Epidermal melanocyte (primary cell): ENCODE measurements around the gene C16orf86.
"Not testable (repeated sequence)": the region's sequence is repeated elsewhere in the genome, so short reads cannot be mapped to it uniquely, and the experiment has no call there.

ENCODE experiments used
- DNase-seq: peaks from one replicate; pipeline ENCODE4 v3.0.0; 2011; ENCODE audit warnings: low spot score; ENCODE audit not compliant: insufficient read length

C16orf86 gene

DNA sequence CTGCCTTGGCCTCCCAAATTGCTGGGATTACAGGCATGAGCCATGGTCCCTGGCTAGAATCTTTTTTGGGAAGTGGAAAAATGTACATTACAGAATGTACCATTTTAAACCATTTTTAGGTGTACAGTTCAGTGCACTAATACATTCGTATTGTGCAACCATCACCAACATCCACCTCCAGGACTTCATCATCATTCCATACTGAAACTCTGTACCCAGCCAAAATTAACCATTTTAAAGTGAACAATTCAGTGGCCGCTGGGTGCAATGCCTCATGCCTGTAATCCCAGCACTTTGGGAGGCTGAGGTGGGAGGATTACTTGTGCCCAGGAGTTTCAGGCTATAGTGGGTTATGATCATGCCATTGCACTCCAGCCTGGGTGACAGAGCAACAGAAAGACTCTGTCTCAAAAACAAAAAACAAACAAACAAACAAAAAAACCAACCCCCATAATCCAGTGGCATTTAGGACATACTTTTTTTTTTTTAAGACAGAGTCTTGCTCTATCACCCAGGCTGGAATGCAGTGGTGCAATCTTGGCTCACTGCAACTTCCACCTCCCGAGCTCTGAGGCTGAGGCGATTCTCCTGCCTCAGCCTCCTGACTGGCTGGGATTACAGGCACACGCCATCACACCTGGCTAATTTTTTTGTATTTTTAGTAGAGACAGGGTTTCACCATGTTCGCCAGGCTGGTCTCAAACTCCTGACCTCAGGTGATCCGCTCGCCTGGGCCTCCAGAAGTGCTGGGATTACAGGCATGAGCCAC, 27.1 kb downstream of the C16orf86 start:
- not testable (repeated sequence) for DNase-seq

DNA sequence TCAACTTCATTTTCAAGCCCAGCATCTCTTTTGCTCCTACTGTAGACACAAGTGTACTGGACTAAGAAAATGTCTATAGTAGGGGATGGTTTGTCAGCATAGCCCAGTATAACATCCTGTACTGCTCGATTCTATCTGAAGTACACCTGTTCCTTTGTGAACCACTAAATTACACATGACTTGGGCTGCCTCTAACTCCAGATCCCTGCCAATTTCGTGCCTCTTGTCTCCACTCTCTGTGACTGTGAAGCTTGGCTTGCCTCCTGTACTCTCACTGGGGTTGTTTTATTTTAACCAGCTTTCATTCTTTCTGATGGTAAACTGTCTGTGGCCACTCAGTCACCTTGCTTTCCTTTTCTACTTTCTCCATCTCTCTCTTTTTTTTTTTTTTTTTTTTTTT, 28.0 kb downstream of the C16orf86 start:
- DNase-seq = no peak

DNA sequence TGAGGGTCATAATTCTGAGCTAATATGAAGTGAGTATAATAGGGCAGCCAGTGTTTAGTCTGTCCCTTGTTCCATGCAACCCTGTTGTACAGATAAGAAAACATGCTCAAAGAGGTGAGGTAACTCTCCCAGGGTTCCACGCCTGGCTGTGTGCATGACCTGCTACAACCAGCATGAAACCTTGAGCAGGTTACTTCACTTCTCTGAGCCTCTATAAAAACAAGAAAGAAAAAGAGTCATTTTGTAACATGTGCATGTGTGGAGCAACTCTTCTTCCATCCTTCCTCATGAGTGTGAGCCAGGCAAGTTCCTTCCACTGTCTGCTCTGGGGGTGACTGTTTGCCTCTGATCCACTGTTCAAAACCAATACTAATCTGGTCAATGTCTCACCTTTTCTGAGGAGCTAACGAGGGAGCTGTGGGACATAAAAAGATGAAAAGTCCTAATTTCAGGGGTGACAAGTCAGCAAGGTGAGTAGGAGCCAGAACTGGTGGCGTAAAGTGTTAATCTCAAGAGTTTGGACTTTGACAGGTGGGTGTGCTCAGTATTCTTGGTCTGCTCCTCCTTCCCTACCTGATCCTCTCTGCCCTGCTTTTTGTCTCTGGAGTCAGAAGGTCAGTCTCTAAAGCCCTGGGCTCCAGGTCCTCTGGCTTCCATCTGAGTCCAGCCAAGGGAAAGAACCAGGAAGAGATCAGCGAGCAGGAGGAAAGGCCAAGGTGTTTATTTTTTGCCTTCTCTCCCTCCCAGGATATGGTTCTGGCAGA, 31.0 kb downstream of the C16orf86 start:
- no peak for DNase-seq

DNA sequence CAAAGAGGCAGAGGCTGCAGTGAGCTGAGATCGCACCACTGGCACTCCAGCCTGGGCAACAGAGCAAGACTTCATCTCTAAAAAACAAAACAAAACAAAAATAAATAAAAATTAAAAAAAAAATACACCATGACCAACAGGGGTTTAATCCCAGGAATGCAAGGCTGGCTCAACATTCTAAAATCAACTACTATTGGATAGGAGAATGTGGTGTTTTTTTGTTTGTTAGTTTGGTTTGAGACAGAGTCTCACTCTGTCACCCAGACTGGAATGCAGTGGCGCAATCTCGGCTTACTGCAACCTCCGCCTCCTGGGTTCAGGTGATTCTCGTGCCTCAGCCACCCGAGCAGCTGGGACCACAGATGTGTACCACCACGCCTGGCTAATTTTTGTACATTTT, 32.7 kb downstream of the C16orf86 start:
- DNase-seq = no peak

DNA sequence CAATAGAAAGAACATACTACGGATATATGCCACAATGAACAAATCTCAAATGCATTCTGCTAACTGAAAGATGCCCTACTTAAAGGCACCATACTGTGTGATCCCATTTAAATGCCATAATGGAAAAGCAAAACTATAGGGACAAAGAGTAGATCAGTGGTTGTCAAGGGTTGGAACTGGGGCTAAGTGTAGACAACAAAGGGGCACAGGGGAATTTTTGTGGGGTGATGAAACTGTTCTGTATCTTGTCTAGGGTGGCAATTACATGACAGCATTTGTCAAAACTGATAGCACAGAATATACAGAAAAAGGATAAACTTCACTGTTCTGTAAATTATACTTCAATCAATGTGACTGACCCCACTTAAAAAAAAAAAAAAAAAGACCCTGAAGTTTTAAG, 34.8 kb downstream of the C16orf86 start:
- no peak for DNase-seq

DNA sequence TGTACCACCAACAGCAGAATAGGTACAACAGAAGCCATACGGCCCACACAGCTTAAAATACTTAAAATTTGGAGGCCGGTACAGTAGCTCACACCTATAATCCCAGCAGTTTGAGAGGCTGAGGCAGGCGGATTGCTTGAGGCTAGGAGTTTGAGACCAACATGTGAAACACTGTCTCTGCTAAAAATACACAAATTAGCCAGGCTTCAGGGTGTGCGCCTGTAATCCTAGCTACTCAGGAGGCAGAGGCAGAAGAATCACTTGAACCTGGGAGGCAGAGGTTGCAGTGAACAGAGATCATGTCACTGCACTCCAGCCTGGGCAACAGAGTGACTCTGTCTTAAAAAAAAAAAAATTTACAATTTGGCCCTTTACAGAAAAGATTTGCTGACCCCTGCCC, 35.5 kb downstream of the C16orf86 start:
- DNase-seq = no peak

DNA sequence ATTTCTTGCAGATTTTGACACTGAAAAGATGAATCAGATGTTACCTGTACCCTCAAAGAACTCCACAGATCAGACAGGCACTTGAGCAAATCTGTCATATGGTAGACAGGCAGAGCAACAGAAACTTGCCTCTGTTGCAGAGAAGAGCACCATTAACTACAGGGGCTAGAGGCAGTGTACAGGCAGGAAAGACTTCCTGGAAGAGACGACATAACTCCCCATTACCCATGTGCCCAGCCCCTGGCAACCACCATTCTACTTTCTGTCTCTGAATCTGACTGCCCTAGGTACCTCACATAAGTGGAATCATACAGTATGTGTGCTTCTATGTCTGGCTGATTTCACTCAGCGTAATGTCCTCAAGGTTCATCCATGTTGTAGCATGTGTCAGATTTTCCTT, 37.0 kb downstream of the C16orf86 start:
- DNase-seq = no peak

DNA sequence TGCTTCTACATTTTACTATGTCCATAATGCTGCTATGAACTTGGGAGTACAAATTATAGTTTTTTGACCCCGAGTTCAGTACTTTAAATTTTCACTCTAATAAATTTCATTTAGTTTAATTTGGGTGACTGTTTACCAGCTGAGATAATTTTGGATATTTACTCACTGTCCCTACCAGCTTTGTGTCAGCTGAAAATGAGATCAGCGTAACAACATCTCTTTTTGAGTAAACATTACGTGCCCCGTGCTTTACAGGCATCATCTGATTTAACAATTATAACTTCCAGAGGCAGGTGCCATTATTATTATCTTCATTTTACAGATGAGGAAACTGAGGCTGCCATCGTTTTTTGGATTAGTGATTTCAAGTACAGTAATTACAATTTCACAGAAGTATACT, 37.5 kb downstream of the C16orf86 start:
- DNase-seq = no peak

DNA sequence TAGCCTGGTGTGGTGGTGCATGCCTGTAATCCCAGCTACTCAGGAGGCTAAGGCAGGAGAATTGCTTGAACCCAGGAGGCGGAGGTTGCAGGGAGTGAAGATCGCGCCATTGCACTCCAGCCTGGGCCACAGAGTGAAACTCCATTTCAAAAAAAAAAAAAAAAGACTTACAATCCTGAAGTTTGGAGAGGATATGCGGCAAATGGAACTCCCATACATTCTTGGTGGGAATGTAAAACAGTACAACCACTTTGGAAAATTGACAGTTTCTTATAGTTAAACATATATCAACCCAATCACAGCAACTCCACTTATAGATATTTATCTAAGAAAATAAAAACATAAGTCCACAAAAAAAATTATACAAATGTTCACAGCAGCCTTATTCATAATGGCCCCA, 40.6 kb downstream of the C16orf86 start:
- DNase-seq = no peak

DNA sequence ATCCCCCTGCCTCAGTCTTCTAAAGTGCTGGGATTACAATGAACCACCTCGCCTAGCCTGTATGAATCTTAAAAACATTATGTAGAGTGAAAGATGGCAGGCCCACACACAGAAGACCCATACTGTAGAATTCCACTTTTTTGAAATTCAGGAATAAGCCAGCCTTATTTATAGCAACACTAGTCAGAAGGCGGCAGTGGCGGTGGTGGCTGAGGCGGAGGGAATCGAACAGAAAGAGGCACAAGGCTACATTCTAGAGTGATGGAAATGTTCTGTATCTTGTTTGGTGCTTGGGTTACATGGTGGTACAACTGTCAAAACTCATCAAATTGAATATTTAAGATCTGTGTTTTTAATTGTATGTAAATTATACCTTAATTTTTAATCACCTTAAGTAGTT, 41.2 kb downstream of the C16orf86 start:
- no peak for DNase-seq

DNA sequence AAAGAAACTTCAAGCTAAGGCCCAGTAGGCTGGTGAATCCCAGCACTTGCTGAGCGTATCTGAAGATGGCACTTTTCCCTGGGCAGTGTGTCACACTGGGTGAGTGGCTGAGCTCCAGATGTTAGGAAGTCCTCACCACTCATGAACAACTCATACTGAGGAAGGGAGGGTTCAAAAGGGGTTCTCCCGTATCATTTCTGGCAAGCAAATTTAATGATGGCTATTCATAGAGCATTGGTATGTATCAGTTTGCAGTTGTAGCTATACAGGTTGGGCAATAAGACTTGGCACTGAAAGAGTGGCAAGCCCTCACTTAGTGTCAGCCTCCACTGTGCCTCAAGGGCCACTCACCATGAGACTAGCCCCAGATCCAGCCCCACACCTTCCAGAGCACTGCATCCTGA, 41.8 kb downstream of the C16orf86 start:
- DNase-seq = no peak

DNA sequence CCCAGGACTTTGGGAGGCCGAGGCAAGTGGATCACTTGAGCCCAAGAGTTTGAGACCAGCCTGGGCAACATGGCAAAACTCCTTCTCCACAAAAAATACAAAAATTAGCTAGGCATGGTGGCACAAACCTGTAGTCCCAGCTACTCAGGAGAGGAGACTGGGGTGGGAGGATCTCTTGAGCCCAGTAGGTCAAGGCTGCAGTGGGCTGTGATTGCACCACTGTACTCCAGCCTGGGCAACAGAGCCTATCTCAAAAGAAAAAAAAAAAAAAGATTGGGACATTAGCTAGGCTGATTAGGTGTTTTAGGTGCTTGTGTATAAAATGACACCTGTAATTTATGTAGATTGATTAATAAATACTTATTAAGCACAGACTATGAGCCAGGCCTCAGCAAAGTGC, 42.4 kb downstream of the C16orf86 start:
- DNase-seq = no peak

DNA sequence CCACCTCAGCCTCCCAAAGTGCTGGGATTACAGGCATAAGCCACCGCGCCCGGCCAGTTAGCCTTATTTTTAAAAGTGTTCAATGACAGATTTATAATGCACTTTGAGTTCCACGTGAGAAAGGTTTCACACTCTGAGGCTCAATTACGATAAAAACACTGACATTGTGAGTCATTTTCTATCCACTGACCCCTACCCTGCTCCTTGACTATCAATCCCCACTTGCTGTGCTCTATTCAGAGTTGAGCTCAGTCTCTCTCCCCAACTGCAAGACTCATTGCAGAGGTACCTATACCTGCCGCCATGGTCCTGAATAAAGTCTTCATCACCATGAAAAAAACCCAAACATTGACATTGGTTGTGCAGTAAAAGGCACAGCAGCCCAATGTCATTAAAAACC, 44.0 kb downstream of the C16orf86 start:
- DNase-seq = no peak

DNA sequence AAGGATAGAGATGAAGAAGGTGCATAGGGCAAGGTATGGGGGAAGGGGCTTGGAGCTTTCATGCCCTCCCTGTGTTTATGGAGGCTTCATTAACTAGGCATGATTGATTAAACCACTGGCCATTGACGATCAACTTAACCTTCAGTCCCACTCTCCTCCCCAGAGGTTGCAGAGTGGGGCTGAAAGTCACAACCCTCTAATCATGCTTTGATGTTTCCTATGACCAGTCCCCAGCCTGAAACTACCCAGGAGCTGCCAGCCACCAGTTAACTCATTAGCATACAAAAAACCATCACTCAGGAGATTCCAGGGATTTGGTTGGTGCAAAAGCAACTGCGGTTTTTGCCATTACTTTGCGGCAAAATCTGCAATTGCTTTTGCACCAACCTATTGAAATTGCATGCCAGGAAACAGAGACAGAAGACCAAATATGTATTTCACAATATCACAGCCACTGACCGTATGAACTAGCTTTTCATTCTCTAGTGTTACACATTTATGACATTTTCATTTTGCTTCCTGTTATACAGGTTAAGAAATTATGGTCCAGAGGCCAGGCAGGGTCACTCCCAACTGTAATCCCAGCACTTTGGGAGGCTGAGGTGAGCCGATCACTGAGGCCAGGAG, 47.1 kb downstream of the C16orf86 start:
- DNase-seq = no peak

DNA sequence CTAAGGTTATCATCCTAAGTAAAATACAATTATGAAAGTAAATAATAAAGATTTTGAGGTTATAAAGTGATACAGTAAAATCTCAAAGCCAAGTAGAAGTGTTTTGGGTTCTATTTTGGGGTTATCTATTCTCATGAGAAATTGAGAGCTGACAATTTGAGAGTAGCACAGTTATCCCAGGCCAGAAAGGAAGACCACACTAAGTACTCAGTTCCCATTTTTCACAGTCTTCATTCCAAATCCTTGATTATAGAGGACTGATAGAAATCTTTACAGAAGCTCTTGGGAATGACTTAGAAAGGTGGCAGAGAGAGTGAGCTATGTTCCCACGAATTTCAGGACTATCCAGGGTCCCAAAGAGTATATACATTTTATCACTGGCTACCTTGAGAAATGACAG, 47.9 kb downstream of the C16orf86 start:
- no peak for DNase-seq

DNA sequence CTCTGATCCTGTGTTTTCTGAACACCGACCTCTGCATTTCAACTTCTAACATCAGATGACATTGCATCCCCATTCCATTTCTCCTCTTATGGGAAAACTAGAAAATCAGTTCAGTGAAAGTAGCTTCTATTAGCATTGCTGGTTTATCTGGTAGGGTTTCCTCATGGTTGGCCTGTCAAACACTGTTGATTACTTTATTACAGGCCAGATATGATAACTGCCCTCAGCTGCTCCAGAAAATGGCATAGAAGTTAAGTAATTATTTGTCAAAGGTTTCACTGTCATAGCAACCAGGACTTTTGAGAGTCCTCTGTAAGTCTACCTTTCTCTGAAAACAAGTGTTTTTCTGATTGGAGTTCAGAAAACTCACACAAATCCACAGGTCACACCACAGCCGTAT, 49.5 kb downstream of the C16orf86 start:
- no peak for DNase-seq
